ENCODE data around the gene BCAP31.
"Not testable (repeated sequence)": the region's sequence is repeated elsewhere in the genome, so short reads cannot be mapped to it uniquely, and the experiment has no call there.

The BCAP31 gene

DNA sequence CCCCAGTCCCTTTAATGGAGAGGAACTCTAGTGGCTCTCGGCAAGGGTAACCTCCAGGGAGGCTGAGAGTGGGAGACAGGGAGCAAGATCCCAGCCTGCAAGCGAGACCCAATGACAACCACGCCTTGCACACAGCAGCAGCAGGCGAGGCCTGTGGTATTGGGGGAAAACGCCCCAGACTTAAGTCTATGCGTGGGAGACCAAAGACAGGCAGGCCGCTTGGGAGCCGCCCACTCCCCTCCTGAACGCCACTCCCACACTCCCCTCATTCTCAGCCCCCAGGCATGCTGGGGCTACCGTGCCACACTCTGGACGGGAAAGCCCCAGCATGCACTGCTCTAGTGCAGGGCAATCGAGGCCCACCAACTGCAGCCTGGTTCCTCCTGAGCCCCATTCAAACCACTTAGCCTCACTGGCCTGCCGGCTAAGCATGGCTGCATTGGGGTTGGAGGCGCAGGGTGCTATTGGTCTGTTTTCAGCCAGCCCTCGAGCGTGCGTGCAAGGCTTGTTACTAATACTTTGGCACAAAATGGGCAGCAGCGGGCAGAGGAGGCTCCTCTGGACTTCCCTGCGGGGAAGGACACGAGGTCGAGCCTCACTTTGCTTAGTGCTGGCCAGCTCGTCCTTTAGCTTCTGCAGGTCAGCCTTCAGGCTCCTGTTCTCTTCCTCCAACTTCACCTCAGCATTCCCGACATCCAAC, 21.7 kb downstream of the BCAP31 start:
- FAIRE-seq (no peak), DNase-seq (ENCODE audit: insufficient read length) (no peak)
- TF ChIP-seq POLR2AphosphoS5 (IDR thresholded peaks at IDR 0.05; ENCODE audit: low read depth, low read length) (no peak), POLR2A (IDR thresholded peaks at IDR 0.05; ENCODE audit: low read depth, low read length) (no peak), TAF1 (IDR thresholded peaks at IDR 0.05; ENCODE audit: borderline replicate concordance, low read depth, low read length) (no peak)

- DNase-seq (ENCODE audit: insufficient read length) (no peak), FAIRE-seq (no peak)
Observed at GRCh38 chrX:153701706-153702105, 22.5 kb downstream of the BCAP31 start.

GRCh38 chrX:153700967-153701366, 23.2 kb downstream of the BCAP31 start:
- FAIRE-seq (no peak), DNase-seq (ENCODE audit: insufficient read length) (no peak)
- TF ChIP-seq TAF1 (IDR thresholded peaks at IDR 0.05; ENCODE audit: borderline replicate concordance, low read depth, low read length) (no peak), POLR2A (IDR thresholded peaks at IDR 0.05; ENCODE audit: low read depth, low read length) (no peak), POLR2AphosphoS5 (IDR thresholded peaks at IDR 0.05; ENCODE audit: low read depth, low read length) (no peak)

More at GRCh38 chrX:153701706-153702105, 22.5 kb downstream of the BCAP31 start:
- TF ChIP-seq POLR2A (IDR thresholded peaks at IDR 0.05; ENCODE audit: low read depth, low read length) (no peak), POLR2AphosphoS5 (IDR thresholded peaks at IDR 0.05; ENCODE audit: low read depth, low read length) (no peak), TAF1 (IDR thresholded peaks at IDR 0.05; ENCODE audit: borderline replicate concordance, low read depth, low read length) (no peak)

- DNase-seq (ENCODE audit: insufficient read length) (no peak), FAIRE-seq (no peak)
- no peak for TF ChIP-seq TAF1 (IDR thresholded peaks at IDR 0.05; ENCODE audit: borderline replicate concordance, low read depth, low read length)
- no peak for TF ChIP-seq POLR2A (IDR thresholded peaks at IDR 0.05; ENCODE audit: low read depth, low read length)
- no peak for TF ChIP-seq POLR2AphosphoS5 (IDR thresholded peaks at IDR 0.05; ENCODE audit: low read depth, low read length)
Observed at GRCh38 chrX:153700376-153700945, 23.7 kb downstream of the BCAP31 start.

DNA sequence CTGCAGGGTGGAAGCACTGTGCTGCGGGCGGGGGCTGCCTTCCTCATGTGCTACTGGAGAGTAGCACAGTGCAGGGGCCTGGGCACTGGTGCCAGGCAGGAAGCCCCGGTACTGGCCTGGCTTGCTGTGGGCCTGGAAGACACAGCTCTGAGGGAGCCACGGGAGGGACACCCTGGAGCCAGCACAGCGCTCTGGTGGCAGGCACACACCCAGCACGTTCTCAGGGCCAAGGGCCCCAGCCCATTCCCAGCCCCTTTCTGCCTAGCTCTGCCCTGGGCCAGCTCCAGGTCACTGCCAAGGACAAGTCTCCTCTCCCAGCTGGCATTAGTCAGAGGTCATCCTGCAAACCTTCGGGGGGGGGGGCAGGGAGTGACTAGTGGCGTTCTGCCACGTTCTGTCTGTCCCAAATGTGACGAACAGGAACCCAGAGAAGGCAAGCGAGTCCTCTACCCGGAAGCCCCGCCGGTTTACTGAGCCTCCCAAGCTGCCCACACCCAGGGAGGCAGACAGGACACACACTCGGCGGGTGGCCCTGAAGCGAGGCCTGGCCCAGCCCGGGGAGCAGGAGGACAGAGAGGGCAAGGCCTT, 24.3 kb downstream of the BCAP31 start:
- not testable (repeated sequence) for FAIRE-seq; DNase-seq (ENCODE audit: insufficient read length)

DNA sequence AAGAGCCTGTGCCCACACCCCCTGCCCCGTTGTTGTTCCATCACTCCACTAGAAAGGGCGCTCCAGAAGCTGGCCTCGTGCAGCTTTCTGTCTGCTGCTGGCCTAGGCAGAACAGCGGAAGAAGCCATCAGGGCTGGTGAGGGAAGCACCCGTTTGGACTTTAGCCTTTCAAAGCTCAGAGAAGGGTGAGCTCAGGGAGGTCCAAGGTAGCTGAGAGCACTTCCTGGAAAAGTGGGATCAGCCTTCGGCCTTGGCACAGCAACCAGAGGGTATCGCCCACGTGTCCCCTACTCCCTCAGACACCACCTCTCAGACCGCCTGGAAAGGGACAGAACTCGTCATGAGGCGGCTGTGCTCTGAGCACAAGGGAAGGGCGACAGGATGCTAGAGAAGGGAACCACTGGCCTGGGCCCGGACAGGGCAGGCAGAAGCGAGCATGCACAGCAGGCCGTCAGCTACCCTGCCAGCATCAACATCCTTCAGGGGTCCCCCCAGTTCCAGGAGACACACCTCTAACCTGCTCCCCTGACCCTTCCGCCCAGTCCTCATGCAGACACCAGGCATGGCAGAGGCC, 24.9 kb downstream of the BCAP31 start:
- DNase-seq (ENCODE audit: insufficient read length); FAIRE-seq: not testable (repeated sequence)

DNA sequence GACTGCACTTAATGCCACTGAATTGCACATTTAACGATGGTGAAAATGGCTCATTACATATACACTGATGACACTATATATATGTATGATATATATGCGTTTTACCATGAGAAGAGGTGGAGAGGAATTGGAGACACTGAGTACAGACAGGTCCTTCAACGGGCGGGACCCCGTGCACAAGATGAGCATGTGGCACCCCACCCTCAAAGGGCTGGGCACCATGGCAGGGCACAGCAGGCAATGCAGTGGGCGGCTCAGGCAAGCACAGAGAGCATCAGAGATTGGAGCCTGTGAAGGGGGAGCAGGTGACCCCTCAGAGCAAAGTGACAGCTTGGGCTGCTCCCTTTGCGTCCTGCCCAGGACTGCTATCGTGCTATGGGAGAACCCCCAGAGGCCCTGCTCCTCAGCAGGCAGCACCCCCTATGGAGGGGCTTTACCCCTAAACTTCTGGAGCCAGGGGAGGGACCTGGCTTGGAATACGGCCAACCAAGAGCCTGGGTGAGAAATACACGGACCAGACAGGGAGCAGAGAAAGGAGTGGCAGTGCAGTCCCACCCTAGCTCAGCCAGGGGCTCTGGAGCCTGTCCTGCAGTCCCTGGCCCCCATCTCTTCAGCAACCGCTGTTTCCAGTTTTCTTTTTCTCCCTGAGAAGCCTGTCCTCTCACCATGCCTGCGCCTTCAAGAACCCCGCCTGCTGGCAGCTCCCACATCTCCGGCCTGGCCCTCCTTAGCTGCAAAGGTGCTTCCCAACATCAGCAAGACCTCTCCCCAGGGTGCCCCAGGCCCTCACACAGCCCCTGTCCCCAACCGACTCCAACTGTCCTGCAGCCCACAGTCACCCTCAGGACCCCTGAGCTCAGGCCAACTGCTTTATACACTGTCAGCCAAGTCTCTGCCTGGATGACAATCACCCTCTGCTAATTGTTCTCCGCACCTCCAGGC, 26.0 kb downstream of the BCAP31 start:
- TF ChIP-seq POLR2AphosphoS5 (IDR thresholded peaks at IDR 0.05; ENCODE audit: low read depth, low read length) (no peak), TAF1 (IDR thresholded peaks at IDR 0.05; ENCODE audit: borderline replicate concordance, low read depth, low read length) (no peak), POLR2A (IDR thresholded peaks at IDR 0.05; ENCODE audit: low read depth, low read length) (no peak)
- FAIRE-seq (no peak), DNase-seq (ENCODE audit: insufficient read length) (no peak)

DNA sequence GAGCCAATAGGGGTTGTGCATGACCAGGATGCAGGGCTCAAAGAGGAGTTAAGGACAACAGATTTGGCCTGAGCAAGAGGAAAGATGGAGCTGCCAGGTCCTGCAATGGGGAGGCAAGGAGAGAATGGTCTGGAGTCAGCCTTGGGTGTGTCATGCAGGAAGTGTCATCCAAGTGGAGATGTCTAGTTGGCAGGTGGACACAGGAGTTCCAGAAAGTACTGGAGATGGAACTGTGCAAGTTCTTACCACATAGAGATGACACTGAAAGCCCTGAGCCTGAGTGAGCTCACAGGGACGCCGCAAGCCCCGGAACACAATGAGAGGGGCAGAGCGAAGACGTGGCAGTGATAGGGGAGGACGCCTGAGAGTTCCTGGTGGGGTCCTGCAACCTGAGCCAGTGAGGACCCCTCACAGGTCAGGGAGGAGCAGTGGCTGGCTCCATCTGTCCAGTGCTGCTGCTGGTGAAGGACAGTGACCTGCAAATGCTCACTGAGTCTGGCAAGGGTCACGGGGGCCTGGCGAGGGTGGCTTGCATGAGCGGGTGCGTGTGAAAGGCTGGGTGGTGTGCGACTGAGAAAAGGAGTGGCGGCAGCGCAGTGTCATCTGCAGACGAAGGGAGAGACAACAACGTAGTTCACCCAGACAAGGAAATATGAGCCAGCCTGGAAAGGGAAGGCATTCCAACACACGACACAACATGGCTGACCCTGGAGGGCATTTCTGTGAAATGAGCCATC, 27.0 kb downstream of the BCAP31 start:
- FAIRE-seq; DNase-seq (ENCODE audit: insufficient read length): not testable (repeated sequence)

DNA sequence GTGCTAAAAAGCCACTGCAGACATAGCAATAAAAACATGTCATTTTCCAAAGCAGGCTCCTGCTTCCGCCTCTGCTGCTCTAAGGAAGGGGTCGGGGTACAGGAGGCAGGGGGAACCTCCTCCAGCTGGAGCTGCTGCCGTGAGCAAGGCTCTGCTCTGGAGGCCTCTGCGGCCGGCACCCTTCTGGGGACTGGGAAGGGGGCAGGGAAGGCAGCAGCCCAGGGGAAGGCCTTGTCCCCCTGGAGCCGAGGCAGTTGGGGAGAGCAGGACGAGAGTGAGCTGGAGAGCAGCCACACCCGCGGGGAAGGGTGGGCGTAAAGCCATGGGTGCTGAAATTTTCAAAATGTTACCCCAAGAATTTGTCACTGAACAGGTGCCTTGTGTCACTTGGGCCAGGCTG, 27.6 kb downstream of the BCAP31 start:
- not testable (repeated sequence) for FAIRE-seq; DNase-seq (ENCODE audit: insufficient read length)

DNA sequence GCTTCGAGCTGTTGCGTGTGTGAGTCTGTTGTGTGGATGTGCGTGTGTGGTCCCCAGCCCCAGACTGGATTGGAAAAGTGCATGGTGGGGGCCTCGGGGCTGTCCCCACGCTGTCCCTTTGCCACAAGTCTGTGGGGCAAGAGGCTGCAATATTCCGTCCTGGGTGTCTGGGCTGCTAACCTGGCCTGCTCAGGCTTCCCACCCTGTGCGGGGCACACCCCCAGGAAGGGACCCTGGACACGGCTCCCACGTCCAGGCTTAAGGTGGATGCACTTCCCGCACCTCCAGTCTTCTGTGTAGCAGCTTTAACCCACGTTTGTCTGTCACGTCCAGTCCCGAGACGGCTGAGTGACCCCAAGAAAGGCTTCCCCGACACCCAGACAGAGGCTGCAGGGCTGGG, 28.1 kb downstream of the BCAP31 start:
- TF ChIP-seq TAF1 (IDR thresholded peaks at IDR 0.05; ENCODE audit: borderline replicate concordance, low read depth, low read length): no peak
- no peak for TF ChIP-seq POLR2A (IDR thresholded peaks at IDR 0.05; ENCODE audit: low read depth, low read length)
- no peak for TF ChIP-seq POLR2AphosphoS5 (IDR thresholded peaks at IDR 0.05; ENCODE audit: low read depth, low read length)
- no peak for DNase-seq (ENCODE audit: insufficient read length)
- no peak for FAIRE-seq

DNA sequence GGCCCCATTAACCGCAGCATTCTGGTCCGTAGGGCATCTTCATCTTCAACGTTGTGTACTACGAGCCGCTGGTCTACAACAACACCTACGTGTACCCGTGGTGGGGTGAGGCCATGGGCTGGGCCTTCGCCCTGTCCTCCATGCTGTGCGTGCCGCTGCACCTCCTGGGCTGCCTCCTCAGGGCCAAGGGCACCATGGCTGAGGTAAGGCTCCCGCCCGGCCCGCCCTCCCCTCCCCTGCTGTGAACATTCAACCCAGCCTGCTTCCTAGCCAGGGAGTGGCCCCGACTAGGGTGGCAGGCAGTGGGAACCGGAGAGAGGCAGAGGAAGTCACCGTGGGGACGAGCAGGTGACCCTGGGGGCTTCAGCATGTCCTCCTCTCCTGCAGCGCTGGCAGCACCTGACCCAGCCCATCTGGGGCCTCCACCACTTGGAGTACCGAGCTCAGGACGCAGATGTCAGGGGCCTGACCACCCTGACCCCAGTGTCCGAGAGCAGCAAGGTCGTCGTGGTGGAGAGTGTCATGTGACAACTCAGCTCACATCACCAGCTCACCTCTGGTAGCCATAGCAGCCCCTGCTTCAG, 29.4 kb downstream of the BCAP31 start:
- DNase-seq (ENCODE audit: insufficient read length): no peak
- no peak for FAIRE-seq
- TF ChIP-seq TAF1 (IDR thresholded peaks at IDR 0.05; ENCODE audit: borderline replicate concordance, low read depth, low read length): no peak

GRCh38 chrX:153694256-153694655, 29.9 kb downstream of the BCAP31 start:
- FAIRE-seq; DNase-seq (ENCODE audit: insufficient read length): not testable (repeated sequence)
